ENCODE results near the gene CFDP1. TPM values are rescaled to one million over a fixed set of nuclear protein-coding genes. Genes with fewer than 3 reads are reported as not detected.
A peak's percentile ranks its signal among the peaks of the same experiment; 100 is the strongest.

The CFDP1 gene
- total and polyA plus RNA-seq, 2 of the 13 experiments (the other 11 are each of a cell fraction or from before 2014, with no cell fraction given), result 78.6 to 153 TPM

DNA sequence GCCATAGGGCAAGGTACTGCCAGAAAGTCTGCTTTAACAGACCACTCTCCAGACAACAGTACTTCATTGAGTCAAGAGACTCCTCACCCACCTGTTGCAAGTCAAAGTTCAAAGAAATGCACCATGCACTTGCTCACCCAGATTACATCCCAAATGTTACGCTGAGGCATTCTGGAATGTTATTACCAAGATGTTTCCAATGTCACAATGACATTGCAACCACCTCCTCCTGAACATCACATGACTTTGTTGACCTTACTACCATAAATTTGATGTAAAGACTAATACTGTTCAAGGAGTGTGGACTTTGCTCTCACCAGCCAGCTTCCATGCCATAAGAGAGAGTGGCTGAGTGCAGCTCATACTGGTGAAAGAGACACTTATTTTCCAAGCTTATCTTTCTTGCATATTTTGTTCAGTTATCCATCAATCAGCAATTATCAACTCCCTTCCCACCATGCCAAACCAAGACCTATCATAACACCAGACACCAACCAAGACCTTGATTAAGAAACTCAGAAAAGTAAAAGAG lies 123.3 kb downstream of the CFDP1 start (continued):
- TF ChIP-seq ARID3A (IDR thresholded peaks at IDR 0.05; ENCODE audit: low read depth, low read length) (peak; percentile 95; the same call in 1 of the 2 replicates), CREM (IDR thresholded peaks at IDR 0.05) (peak; percentile 69; the same call in 1 of the 2 replicates), CREM (CRISPR knock-in tag; IDR thresholded peaks at IDR 0.05) (no peak), RFX1 (IDR thresholded peaks at IDR 0.05) (no peak), ZNF772 (CRISPR knock-in tag; IDR thresholded peaks at IDR 0.05) (peak; percentile 26; the same call in 1 of the 2 replicates), ZNF605 (CRISPR knock-in tag; IDR thresholded peaks at IDR 0.05) (no peak), NKX3-1 (CRISPR knock-in tag; IDR thresholded peaks at IDR 0.05) (no peak), HNF4G (IDR thresholded peaks at IDR 0.05; ENCODE audit: borderline replicate concordance, low read depth, low read length) (peak; percentile 91), HNF4G (CRISPR knock-in tag; IDR thresholded peaks at IDR 0.05; ENCODE audit: borderline replicate concordance, low read depth) (peak; percentile 86; the same call in 1 of the 2 replicates), PBX2 (CRISPR knock-in tag; IDR thresholded peaks at IDR 0.05) (no peak; the same call in 1 of the 2 replicates), ONECUT2 (CRISPR knock-in tag; IDR thresholded peaks at IDR 0.05) (no peak), PRPF4 (IDR thresholded peaks at IDR 0.05; ENCODE audit: low read depth, low read length, poor library complexity, severe bottlenecking) (no peak), ZNF75D (CRISPR knock-in tag; IDR thresholded peaks at IDR 0.05; ENCODE audit: borderline replicate concordance) (no peak), CEBPG (CRISPR knock-in tag; IDR thresholded peaks at IDR 0.05) (peak; percentile 88), GTF2F1 (IDR thresholded peaks at IDR 0.05; ENCODE audit: low read length) (no peak), SMC3 (IDR thresholded peaks at IDR 0.05; ENCODE audit: low read length) (peak; percentile 19; the same call in 1 of the 2 replicates), CHD2 (IDR thresholded peaks at IDR 0.05; ENCODE audit: low read depth, low read length) (no peak), NFRKB (IDR thresholded peaks at IDR 0.05) (no peak), ZNF558 (CRISPR knock-in tag; IDR thresholded peaks at IDR 0.05; ENCODE audit: borderline replicate concordance) (no peak), EZH2 (conservative IDR thresholded peaks at IDR 0.05; ENCODE audit: low read depth, low read length) (no peak), KAT8 (CRISPR knock-in tag; IDR thresholded peaks at IDR 0.05) (peak; percentile 62), HDAC2 (CRISPR knock-in tag; IDR thresholded peaks at IDR 0.05) (peak; percentile 89), U2AF1 (optimal IDR thresholded peaks at IDR 0.05; ENCODE audit: low read depth, low read length) (no peak), ZNF891 (CRISPR knock-in tag; IDR thresholded peaks at IDR 0.05) (no peak), MYNN (CRISPR knock-in tag; IDR thresholded peaks at IDR 0.05; ENCODE audit: low read depth) (no peak), GATAD1 (CRISPR knock-in tag; IDR thresholded peaks at IDR 0.05) (peak; percentile 70), ELF3 (CRISPR knock-in tag; IDR thresholded peaks at IDR 0.05) (peak; percentile 66; the same call in 1 of the 2 replicates), ZNF768 (CRISPR knock-in tag; IDR thresholded peaks at IDR 0.05) (no peak), ZNF143 (CRISPR knock-in tag; IDR thresholded peaks at IDR 0.05) (no peak), ZNF501 (CRISPR knock-in tag; IDR thresholded peaks at IDR 0.05) (no peak)
- TF ChIP-seq, protein P1, sequence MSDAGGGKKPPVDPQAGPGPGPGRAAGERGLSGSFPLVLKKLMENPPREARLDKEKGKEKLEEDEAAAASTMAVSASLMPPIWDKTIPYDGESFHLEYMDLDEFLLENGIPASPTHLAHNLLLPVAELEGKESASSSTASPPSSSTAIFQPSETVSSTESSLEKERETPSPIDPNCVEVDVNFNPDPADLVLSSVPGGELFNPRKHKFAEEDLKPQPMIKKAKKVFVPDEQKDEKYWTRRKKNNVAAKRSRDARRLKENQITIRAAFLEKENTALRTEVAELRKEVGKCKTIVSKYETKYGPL (CRISPR knock-in tag; IDR thresholded peaks at IDR 0.05), result no peak
- TF ChIP-seq, protein P2, sequence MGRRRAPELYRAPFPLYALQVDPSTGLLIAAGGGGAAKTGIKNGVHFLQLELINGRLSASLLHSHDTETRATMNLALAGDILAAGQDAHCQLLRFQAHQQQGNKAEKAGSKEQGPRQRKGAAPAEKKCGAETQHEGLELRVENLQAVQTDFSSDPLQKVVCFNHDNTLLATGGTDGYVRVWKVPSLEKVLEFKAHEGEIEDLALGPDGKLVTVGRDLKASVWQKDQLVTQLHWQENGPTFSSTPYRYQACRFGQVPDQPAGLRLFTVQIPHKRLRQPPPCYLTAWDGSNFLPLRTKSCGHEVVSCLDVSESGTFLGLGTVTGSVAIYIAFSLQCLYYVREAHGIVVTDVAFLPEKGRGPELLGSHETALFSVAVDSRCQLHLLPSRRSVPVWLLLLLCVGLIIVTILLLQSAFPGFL (CRISPR knock-in tag; IDR thresholded peaks at IDR 0.05), result no peak

Measured in HepG2 (cell line).